ENCODE data around the gene ELP6.

Gene ELP6, protein sequence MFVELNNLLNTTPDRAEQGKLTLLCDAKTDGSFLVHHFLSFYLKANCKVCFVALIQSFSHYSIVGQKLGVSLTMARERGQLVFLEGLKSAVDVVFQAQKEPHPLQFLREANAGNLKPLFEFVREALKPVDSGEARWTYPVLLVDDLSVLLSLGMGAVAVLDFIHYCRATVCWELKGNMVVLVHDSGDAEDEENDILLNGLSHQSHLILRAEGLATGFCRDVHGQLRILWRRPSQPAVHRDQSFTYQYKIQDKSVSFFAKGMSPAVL

DNA sequence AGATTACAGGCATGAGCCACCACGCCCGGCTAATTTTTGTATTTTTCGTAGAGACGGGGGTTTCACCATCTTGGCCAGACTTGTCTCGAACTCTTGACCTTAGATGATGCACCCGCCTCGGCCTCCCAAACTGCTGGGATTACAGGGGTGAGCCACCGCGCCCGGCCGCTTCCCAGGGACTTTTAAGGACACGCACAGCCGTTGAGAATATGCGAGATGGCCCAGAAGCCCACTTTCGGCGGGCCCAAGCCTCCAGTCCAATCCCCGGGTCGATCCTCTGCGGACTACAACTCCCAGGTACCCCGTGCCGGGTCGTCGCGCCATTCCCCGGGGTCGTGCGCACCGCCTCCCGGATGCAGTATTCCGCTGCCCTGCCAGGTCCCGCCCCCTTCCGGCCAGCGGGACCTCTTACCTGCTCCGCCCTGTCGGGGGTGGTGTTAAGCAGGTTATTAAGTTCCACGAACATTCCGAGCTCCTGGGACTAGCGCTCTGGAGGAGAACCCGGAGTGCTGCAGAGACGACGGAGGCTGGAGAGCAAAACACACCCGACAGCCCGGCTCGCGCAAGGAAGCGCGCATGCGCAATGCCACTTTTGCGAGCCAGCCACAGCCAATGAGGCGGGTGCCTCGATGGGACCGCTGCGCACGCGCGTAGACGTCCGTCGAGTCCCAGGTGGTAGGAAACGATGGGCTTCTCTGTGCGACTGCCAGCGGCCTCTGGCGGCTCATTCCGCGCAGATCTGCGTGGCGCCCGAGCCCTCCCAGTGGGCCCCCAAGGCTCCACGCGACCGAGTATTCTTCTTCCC lies at the start of gene ELP6:
TSS of gene ELP6 (minus strand) at position 588 of the 805 bp plus-strand sequence. CDS start at position 466, 122 bp downstream.
- peak; percentile 96 to 97 for DNase-seq

DNA sequence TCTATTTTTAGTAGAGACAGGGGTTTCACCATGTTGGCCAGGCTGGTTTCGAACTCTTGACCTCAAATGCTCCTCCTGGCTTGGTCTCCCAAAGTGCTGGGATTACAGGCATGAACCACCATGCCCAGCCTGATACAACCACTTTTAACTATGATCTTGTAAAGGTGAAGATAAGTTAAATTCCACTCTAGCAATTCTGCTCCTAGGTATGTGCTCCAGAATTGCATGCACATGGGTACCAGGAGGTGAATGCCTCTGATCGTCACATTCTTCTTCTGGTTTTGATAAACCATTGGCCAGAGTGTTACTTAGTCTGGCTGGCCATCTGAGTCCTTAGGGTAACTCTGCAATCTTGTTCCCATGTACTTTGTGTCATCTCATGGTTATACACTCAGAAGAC lies 42.8 kb upstream of the ELP6 start:
- no peak for DNase-seq

DNA sequence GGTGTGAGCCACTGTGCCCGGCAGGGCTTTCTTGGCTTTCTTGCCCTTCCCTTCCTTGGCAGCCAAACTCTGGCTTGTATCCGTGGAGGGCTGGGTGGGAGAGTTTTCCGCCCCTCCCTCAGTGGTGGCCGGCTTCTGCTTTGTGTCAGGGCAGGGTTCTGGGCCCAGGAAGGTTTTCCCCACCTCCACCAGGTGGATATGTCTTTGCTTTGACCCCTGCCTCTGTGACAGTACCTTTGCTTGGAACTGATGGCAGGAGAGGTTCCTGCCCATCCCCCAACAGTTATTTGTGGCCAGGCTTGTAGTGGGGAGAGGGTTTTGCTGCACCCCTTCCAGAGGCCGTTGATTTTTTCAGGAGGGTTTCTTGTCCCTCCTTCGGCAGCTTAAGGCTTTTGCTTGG lies 40.8 kb upstream of the ELP6 start:
- no peak for DNase-seq

DNA sequence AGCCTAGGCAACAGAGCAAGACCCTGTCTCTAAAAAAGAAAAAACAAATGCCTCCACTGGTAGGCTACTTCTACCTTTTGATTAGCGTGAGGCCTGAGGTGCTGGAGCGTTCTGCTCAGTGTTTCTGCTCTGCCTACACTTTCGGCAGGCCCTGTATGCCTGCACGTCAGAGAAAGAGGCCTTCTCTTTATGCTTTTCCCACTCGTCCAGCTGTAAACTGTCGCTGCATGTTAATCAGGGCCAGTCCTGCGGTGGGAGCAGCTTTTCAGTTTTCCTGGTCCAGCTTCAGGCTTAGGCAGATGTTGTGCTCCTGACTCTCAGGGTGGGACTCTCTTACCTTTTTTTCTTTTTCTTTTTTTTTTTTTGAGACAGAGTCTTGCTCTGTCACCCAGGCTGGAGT lies 39.9 kb upstream of the ELP6 start:
- DNase-seq = no peak

DNA sequence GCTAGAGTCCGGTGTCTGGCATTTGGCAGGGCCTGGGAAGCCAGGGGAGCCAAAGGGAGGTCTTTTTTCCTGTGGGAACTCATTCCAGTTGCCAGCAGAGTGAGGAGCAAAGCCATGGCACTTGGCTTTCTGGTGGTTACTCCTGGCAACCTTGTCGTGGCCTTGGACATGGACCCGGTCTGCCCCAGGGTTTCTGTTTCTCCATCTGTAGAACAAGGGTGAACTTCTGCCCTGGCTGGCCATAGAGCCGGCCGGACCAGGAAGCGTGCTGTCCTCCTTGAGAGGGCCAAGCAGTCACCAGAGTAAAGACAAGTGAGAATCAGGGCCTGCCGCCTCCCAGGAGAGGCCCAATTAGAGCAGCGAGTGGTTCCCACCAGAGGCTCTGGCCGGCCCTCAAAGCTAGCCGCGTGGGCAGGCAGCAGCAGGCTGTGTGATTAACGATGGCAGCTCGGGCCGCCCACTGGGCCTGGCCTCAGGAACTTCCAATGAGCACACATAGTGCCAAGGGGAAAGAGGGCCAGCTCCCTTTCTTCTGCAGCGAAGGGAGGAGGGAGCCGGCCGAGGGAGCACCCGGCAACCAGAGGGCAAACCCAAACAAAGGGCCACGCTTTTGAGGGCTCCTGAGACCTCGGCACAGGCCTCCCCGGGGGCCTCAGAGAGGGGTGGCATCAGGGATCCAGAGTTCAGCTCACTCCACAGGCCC lies 29.1 kb upstream of the ELP6 start:
- no peak for DNase-seq

DNA sequence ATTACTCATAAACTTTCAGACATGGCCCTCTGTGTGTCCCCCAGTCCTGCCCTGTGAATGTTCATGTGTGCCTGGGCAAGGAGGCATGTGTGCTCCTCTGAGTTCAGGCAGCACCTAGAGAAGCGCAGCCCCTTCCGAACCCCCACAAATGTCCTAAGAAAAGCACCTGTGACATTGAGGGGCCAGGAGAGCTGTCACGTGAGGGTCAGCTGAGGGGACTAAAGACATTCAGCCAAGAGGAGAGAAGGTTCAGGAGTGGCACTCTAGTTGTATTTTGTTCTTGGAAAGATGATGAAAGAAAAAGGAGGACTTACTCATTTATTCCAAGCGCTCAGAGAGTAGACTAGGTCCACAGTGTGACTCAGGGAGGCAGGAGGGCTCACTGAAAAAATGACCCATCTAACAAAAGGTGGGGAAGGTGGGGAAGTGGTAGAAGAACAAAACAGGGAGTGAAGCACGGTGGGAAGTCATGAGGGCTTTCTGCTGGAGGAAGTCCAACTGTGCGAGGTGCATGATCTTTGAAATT lies 28.1 kb upstream of the ELP6 start:
- DNase-seq = no peak

DNA sequence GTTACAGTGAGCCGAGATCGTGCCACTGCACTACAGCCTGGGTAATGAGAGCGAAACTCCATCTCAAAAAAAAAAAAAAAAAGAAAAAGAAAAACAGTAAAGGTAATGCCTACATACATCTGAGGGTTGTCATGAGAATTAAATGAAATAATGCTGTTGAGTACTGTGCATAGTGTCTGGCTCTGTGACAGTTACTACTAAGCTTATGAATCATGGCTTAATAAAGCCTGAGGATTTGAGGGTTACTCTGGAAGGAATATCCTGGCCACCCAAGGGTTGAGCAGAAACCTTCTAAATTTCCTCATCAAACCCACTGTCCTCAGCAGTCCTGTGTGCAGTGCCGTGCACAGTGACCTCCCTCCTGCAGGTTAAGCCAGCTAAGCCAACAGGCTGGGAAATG lies 26.8 kb upstream of the ELP6 start:
- DNase-seq = no peak

DNA sequence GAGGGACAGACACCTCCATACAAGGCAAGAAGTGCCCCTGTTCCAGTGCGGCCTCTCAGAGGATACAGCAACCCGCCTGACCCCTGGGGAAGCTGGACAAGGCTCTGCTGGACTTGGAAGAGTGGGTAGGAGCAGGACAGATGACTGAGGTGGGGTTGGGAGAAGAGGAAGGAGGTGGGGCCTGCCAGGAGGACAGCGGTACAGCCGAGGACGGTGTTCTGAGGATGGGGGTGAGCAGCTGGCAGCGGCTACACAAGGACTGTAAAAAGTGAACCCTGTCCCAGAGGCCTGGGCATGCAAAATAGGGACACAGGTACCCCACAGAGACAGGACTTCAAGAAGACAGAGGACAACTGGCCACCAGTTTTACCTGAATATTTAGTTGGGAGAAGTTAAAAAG lies 23.5 kb upstream of the ELP6 start:
- DNase-seq = no peak

DNA sequence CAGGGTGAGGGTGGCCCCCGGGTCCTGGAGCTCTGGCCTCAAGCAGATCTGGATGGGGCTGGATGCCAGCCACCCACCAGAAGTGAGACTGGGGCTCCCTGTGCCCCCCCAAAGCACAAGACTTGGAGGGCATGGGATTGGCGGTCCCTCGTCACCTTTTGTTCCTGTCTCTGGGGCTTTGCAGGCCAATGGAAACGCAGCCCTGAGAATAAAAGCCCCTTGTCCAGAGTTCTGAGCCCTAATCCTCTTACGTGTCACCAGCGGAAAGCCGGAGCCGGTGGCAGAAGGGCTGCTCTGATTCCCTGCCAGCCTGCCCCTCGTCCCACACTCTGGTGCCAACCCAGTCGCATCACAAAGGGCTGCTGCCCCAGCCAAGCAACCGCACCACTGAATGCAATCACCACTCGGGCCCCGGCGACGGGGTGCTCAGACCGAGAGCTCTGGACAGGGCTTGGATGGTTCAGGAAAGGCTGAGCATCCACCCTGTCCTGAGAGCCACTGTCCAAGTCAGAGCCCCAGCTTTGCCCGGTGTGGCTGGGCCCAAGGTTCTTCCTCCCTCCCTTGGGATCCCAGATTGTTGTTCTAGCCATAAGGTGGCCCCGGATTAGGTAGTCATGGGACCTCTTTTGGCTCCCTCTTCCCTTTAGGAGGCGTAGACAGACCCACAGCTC lies 22.8 kb upstream of the ELP6 start:
- no peak for DNase-seq

DNA sequence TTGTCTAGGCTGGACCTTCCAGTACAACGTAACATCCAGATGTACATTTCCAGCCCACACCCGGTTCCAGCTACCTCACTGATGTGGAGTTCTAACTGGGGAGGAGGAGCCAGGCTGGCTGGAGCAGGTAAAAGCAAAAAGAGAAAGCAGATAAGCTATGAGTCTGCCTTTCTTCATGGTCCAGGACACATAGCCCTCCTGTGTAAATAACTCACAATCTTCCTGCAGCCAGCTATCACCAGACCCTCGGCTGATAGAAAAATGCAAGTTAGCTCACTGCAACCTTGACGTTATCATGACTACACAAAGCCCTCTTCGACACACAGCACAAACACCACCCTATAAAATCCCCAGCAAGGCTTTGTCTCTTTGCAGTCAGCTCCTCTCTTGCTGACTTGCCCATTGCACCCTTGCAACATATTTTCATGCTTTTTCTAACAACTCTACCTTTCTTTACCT lies 20.5 kb upstream of the ELP6 start:
- DNase-seq = no peak

DNA sequence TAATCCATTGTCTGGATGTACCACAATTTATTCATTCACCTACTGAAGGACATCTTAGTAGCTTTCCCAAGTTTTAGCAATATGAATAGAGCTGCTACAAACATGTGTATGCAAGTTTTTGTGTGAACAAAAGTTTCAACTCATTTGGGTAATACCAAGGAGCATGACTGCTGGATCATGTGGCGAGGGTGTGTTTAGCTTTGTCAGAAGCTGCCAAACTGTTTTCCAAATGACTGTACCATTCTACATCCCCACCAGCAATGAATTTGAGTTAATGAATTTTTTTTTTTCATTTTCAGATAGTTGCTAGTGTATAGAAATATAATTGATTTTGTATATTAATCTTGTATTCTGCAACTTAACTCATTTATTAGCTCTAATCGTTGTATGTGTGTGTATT lies 20.0 kb upstream of the ELP6 start:
- DNase-seq = no peak

DNA sequence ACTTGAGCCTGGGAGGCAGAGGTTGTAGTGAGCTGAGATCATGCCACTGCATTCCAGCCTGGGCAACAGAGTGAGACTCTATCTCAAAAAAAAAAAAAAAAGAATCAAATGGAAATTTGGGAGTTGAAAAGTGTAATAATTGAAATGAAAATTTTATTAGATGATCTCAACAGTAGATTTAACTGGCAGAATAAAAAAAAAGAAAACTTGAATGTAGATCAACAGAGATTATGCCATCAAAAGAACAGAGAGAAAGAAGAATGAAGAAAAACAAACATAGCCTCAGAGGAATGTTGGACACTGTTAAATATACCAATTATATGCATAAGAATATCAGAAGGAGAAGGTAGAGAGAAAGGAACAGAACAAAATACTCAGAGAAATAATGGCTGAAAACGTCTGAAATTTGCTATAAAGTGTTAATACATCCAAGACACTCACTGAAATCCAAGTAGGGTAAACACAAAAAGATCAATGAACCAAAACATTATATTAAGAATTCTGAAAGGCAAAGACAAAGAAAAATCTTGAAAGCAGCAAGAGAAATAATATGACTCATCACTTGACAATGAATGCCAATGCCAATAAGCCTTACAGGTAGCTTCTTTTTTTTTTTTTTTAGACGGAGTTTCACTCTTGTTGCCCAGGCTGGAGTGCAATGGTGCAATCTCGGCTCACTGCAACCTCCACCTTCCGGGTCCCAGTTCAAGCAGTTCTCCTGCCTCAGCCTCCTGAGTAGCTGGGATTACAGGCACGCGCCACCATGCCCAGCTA lies 14.6 kb upstream of the ELP6 start:
- no peak for DNase-seq

DNA sequence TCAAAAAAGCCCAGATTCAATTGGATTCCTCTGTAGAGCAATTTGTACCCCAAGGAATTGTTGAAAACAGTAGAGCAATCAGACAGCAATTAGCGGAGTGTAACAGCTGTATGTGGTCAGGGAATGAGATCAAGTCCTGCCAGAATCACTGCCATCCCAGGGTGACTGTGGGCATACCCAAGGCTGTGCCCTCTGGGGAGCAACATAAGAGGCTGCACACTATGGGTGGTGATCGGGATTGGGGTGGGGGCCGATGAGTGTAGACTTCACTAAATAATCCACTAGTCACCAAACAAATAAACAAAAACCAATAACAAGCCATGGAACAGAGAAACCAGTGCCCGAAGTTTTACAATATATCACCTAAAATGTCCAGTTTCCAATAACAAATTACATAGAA lies 12.1 kb upstream of the ELP6 start:
- no peak for DNase-seq

DNA sequence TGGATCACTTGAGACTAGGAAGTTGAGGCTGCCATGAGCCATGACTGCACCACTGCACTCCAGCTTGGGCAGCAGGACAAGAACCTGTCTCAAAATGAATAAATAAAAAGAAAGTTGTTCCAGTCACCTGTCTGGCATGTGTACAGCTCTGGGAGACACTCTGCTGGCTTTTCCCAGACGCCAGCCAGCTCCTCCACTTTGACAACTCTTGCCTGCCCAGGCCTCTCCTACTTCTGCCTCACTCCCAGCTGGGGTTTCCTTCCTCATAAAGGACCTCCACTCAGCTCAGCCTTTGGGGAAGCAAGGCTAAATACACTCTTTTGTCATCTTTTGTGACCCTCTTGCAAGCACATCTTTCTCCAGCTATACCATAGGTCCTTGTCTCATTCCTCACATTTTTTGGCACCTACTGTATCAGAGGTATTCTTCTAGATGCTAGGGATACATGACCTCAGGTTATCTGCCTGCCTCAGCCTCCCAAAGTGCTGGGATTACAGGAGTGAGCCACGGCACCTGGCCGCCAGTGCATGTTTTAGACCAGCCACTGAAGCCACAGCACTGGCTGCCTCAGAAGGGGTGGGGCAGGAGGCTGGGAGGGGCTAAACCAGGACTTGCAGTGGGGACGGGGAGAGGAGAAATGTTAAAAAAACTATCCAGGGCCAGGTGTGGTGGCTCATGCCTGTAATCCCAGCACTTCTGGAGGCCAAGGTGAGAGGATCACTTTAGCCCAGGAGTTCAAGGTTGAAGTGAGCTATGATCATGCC lies 10.0 kb upstream of the ELP6 start:
- DNase-seq = no peak

DNA sequence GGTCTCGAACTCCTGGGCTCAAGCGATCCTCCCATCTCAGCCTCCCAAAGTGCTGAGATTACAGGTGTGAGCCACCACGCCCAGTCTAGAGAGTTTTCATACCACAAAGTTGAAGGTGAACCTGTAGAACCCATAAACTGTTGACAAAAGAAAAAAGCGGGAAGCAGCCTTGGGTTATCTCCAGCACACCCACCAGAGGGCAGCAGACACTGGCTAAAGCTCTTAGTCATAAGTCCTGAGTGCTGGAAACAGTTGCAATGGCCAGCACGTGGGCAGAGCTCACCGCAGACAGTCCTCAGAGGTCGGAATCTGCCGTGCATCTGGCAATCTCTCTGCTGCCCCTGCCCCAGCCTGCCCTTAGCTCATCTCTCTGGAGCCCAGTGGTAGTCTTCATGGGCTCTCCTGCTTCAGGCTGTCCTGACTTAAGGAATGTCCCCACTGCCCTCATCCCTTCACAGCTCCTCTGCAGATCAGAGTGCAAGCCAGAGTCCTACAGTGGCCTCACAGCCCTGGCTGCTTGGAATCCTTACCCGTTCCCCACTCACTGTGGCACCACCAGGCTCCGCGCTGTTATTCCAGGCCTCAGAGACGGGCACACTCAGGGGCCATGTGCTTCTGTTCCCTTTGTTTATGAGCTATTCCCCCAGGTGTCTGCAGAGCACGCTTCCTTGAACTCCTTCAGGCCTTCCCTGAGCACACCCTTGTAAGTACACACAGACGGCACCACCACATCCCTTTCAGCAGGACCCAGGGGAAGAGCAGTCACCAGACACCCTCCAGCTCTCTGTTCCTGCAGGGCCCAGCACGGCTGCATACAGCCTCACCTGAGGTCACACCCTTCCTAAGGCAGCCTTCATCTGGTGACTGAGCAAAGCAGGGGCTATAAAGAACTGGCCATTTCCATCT lies 8.8 kb upstream of the ELP6 start:
- peak; percentile 80 to 82 for DNase-seq

DNA sequence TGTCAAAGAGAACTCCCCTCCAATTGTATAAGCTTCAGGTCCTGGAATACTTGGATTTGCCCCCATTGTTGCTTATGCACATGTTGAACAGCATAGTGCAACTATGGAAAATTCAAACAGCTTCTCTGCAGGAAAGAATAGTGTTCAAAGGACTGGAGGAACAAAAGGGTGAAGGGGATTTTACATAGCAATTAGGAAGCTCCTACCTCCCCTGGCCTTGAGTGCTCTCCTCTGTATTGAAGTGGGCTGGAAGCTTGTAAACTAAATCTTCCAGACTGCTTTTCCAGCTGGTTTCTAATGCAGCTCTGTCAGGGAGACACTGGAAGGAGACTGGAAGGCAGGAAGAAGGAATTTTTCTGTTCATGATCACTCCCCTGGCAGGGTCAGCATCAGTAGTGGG lies 7.2 kb upstream of the ELP6 start:
- DNase-seq = no peak

DNA sequence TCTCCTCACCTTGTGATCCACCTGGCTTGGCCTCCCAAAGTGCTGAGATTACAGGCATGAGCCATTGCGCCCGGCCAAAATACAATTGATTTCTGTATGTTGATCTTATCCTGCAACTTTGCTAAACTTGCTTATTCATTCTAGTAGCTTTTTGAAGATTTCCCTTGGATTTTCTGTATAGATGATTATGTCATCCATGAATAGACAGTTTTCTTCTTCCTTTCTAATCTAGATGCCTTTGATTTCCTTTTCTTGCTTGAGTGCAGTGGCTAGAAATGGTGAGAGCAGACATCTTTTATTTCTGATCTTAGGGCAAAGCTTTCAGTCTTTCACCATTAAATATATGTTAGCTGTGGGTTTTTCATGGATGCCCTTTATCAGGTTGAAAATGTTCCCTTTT lies 4.4 kb upstream of the ELP6 start:
- DNase-seq = no peak

DNA sequence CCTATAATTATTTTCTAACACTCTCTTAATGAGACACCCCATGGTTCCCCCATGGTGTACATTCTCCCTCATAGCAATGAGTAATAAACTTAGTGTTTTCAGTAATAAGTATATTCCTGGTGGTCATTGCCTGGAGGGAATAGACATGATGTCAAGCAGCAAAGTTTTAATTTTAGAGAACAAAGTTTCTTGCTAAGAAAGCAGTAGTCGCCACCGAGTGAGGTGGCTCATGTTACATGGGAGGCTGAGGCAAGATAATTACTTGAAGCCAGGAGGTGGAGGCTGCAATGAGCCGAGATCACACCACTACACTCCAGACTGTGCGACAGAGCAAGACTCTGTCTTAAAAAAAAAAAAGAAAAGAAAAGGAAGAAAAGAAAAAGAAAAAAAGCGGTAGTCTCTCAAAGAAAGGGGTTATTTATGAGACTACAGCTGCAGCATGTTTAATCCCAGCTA lies 2.4 kb upstream of the ELP6 start:
- DNase-seq = no peak

DNA sequence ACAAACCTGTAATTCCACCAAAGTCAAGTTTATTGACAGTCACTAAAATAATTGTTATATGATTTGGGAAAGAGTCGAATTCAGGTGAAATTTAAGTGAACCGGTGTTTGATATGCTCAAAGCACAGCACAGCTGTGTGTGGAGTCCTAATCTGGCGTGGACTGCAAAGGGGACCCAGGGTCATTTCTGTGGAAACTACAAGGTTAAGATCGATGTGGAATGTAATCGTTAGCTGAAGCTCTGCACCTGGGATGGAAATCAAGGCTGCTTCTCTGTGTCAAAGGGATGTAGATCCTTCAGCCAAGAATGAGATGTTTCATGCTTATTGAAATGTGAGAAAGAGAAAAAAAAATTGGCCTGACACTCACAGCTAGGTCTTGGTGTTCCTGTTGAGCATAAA lies 1.6 kb upstream of the ELP6 start:
- DNase-seq = no peak

DNA sequence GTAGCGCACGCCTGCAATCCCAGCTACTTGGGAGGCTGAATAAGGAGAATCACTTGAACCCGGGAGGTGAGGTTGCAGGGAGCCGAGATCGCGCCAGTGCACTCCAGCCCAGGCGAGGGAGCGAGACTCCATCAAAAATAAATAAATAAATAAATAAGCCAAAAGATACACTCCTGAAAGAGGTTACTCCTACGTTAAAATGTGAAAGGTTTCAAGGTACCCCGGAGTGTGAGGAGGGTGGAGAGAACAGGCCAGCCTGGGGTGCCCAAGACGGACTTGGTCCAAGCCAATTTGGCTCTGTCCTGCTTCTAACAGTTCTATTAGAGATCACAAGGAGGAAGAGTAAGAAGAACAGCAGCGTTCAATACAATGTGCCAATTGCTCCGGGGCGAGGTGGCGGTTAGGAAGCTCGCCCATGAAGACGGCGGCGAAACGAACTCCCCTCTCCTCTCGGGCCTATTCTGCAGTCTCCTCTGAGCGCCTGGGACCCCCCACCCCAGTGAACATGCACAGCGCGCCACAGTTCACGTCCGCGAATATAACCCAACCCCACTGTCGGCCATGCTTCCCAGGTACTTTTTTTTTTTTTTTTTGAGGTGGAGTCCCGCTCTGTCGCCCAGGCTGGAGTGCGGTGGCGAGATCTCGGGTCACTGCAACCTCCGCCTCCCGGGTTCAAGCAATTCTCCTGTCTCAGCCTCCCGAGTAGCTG lies 942 bp downstream of the ELP6 start:
- peak; percentile 30 to 40 for DNase-seq

All from stimulated activated CD4-positive, alpha-beta T cell treated with anti-CD3 and anti-CD28 coated beads, Interleukin-2, amount 100 ng/mL, for 24 hours (primary cell).